ENCODE measurements around the gene MFAP4.

MFAP4 gene

GRCh38 chr17:19409509-19409908 is 22.5 kb upstream of the MFAP4 start:
- DNase-seq = no peak

DNA sequence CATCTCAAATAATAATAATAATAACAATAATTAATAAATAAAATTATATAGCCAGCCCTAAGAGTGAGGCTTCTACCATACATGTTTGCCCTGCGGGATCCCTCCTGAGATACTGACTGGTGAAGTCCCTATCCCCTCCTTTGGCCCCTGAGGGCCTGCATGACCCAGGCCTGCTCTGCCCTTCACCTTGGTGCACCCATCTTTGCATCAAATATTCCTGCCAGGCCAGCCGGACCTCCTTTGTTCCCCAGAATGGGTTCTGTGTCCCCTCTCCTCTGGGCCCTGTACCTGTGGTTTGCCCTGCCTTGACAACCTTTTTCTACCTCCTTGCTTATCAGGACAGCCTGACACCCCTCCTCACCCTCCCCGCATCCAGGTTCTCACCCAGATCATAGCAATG is 22.1 kb upstream of the MFAP4 start:
- no peak for DNase-seq

DNA sequence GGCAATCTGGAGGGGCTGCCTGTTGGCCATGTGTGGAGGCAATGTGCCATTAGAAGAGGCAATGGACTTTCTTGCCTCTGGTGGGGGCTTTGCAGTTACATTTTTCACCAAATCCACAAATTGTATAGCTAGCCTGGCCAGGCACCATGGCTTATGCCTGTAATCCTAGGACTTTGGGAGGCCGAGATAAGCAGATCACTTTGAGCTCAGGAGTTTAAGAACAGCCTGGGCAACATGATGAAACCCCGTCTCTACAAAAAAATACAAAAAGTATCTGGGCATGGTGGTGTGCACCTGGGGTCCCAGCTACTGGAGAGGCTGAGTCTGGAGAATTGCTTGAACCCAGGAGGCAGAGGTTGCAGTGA is 21.3 kb upstream of the MFAP4 start:
- no peak for DNase-seq

- no peak for DNase-seq
Measured at GRCh38 chr17:19407601-19408345, 20.8 kb upstream of the MFAP4 start.

DNA sequence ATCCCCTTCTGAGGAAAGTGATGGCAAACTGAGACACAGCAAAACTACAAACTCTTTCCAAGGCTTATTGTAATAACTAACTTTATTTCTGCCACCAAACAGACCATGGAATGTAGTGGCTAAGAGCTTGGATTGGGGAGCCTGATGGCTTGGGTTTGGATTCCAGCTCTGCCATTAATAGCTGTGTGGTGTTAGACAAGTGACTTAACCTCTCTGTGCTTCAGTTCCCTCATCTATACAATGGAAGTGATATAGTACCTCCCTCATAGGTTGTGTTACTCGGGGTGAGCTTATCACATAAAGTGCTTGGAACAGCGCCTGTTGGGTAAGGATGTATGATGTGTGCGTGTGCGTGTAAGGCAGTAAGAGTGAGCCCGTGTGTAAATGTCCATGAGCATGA is 18.1 kb upstream of the MFAP4 start:
- no peak for DNase-seq

DNA sequence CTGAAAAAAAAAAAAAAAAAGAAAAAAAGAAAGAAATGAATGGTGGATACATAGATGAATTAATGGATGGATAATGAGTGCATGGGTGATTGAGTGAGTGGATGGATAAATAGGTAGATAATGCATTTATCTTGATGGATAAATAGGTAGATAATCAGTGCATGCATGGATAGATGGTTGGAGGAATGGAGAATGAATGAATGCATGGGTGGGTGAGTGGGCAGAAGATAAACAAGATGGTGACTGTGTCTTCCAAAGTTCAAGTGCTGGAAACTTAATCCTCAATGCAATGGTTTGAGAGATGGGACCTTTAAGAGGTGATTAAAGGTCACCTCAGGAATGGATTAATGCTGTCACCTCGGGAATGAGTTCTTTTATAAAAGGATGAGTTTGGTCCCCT is 17.3 kb upstream of the MFAP4 start:
- no peak for DNase-seq

GRCh38 chr17:19403021-19403420 is 16.0 kb upstream of the MFAP4 start:
- DNase-seq = no peak

- DNase-seq = no peak
Measured at GRCh38 chr17:19402171-19402570, 15.2 kb upstream of the MFAP4 start.

GRCh38 chr17:19401321-19402010 is 14.5 kb upstream of the MFAP4 start:
- no peak for DNase-seq

DNA sequence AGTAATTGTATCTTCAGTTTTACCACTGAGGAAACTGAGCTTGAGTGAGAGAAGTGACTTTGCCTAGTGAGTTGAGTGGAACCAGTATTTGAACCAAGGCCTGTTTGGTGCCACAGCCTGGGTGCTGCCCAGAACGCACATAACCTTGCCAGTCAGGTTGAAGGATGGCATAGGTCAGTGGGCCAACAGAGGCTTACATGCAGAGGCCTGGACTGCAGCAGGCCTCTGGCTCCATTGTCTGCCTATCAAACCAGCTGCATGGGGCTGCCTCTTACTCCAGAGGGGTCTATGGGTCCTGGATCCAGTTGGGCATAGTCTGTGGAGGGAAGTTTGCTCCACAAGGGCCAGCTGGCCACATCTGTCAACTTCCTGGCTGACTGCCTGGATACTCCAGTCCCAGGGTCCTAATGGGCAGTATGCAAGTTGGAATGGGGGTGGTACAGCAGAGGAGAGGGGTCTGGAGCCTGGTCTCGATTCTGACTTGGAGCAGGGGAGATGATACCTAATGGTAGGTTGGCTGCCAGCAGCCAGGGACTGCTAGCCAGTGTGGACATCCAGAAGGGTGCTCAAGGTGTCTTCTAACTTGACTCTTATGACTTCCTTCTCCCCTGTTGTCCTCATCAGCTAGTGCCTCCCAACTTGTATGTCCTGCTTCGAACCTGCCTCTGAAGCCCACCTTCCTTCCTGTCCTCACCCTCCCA is 12.9 kb upstream of the MFAP4 start:
- DNase-seq = no peak

DNA sequence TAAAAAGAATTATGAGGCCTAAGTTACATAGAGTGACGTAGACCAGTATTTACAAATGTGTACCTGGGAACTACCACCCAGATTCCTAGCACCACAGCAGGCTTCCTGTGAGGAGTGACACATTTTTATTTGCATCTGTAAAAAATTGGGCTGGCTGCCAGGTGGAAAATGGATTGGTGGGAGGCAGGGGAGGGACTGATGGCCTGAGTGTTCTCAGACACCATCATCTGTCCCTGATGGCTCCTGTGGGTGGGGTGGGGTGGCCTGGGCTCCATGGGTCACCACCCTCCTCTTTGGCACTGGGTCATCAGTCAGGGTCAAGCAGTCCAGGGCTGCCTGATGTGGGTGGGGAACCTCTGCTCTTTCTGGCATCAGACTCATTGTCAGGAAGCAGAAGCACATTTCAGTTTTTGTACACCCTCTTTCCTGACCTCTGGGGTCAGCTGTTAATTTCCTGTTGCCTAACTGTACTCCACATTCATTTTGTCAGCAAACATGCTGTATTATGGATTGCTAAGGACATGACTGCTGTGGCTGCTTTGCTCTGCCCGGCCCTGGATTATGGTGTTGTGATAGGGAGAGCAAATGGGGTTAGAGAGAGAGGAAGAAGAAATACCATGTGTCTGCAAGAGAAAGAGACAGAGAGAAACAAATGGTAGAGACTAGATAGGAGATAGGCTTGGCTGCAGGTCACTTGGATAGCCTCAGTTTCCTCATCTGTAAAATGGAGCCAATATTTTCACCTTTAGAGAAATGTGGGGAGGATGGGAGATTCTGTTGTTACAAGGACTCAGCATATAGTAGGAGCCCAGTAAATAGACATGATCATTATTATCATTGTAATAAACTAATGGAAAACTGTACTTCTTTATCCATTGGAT is 11.6 kb upstream of the MFAP4 start:
- no peak for DNase-seq

- DNase-seq = no peak
Measured at GRCh38 chr17:19397556-19398041, 10.6 kb upstream of the MFAP4 start.

GRCh38 chr17:19392303-19392702 is 5.3 kb upstream of the MFAP4 start:
- DNase-seq = no peak

GRCh38 chr17:19391432-19391831 is 4.4 kb upstream of the MFAP4 start:
- no peak for DNase-seq

DNA sequence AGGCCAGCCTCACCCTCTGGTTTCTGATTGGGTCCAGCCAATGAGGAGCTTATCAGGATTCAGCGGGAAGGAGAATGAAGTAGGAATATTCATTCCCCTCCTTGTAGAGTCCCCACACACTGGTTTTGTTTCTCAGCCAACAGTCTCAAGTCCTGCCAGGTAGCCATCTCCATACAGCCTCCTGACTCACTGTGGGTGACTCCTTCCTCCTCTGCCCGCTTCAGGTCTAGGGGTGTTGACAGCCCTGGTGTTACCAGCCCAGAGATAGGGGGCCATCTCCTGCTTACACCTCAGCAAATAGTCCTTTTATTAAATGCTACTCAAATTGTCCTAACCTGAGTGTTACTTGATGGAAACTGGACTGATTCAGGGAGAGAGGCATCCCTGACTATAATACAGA is 4.0 kb upstream of the MFAP4 start:
- DNase-seq = no peak

DNA sequence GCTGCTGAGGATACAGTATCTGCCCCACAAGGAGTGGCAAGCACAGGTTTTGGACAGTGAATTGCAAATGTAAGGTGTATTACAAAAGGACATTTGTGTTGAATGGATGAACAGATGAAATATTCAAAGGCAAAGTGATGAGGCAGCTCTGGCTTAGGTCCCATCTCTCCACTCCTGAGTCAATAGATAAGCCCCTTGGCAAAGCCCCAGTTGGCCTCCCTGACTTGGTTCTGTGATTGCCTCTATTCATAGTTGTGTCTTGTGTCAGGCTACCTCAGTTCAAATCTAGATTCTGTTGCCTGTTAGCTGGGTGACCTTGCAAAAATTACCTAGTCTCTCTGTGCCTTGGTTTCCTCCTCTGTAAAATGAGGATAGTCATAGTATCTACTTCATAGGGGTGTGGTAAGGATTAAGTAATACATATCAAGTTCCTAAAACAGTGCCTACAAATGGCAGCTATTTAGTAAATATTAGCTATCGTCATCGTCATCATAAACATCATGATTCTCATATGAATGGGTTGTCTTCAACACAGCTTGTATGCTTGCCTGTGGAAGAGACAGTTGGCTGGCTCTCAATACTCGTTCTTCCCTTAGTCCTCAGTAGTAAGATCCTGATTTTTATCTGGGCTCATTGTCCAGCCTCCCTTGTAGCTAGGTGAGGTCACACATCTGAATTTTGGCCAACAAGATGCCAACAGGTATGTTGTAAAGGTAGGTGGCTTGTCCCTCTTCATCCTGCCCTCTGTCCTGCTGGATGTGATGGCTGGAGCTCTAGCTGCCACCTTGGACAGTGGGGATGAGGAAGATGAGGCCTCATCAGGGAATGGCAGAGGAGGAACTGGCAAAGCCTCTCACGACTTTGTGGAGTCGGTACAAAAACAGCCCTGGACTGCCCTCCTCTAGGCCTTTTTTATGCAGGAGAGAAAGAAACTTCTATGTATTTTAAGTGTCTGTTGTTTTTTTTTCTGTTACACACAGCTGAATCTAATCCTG is 2.1 kb upstream of the MFAP4 start:
- no peak for DNase-seq

- DNase-seq = no peak
Measured at GRCh38 chr17:19387921-19388521, 1.0 kb upstream of the MFAP4 start.

- DNase-seq = no peak
Measured at GRCh38 chr17:19386051-19386929, 700 bp downstream of the MFAP4 start.

DNA sequence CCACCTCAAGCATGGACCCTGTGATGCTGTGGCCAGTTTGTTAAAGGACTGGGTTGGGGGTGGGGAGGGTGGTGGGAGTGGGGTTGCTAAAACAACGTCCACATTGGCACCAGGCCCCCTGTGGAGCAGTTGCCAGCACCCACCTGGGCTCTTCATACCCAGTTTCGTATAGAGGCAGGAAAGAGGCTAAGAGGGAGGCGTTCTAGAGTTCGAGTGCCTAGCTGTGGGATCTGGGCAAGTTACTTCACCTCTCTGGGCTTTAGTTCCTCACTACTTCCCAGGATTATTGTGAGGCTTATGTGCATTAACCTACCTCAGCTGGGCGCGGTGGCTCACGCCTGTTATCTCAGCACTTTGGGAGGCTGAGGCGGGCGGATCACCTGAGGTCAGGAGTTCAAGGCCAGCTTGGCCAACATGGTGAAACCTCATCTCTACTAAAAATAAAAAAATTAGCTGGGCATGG is 1.4 kb downstream of the MFAP4 start:
- DNase-seq = no peak
